WTC11 (cell line): ENCODE measurements around the gene UPK3A. TPM values are rescaled to one million over a fixed set of nuclear protein-coding genes. Genes with fewer than 3 reads are reported as not detected.

ENCODE experiments used
- ATAC-seq: fragments of 200-7000 bp; cut with Tn5 transposase; 2 replicates; pipeline ENCODE4 v1.10.0; 2021; ENCODE audit warnings: mild to moderate bottlenecking, moderate library complexity
- CTCF ChIA-PET: fragments of 300-600 bp; sonication (Branson Sonifier 250); formaldehyde crosslinking; loops from one replicate; lab custom pipeline; 2021; ENCODE audit warnings: antibody characterized with exemption; lab: Charles Lee
- POLR2A ChIA-PET: fragments of 350-600 bp; sonication (Branson Sonifier 250); formaldehyde crosslinking; loops from one replicate; lab custom pipeline; 2021; ENCODE audit warnings: antibody characterized with exemption; lab: Charles Lee
- DNase-seq: peaks from one replicate; pipeline ENCODE4 v3.0.0; 2021; ENCODE audit warnings: low spot score
- H3K27ac Mint-ChIP-seq: 2 replicates; pipeline ENCODE4 v1.8.0; 2021; ENCODE audit warnings: mixed read lengths
- H3K27me3 Mint-ChIP-seq: 2 replicates; pipeline ENCODE4 v1.8.0; 2021; ENCODE audit warnings: low read depth, mild to moderate bottlenecking, moderate library complexity, mixed read lengths
- H3K36me3 Mint-ChIP-seq: 2 replicates; pipeline ENCODE4 v1.8.0; 2021; ENCODE audit warnings: mixed read lengths
- H3K4me1 Mint-ChIP-seq: 2 replicates; pipeline ENCODE4 v1.8.0; 2022; ENCODE audit warnings: mixed read lengths
- H3K4me3 Mint-ChIP-seq: 2 replicates; pipeline ENCODE4 v1.8.0; 2021; ENCODE audit warnings: mild to moderate bottlenecking, moderate library complexity, mixed read lengths
- H3K9me3 Mint-ChIP-seq: 2 replicates; pipeline ENCODE4 v1.8.0; 2021; ENCODE audit warnings: mixed read lengths
- ATF1 ChIP-seq: sonication (generic); formaldehyde crosslinking; IDR thresholded peaks from 2 replicates; pipeline ENCODE4 v1.8.1; 2023; ENCODE audit warnings: mild to moderate bottlenecking, moderate library complexity, missing genetic modification reagents
- CREB1 ChIP-seq: sonication (generic); formaldehyde crosslinking; IDR thresholded peaks from 2 replicates; pipeline ENCODE4 v1.8.0; 2023; ENCODE audit warnings: mild to moderate bottlenecking, missing genetic modification reagents
- CREM ChIP-seq: sonication (generic); formaldehyde crosslinking; IDR thresholded peaks from 2 replicates; pipeline ENCODE4 v1.8.1; 2022; ENCODE audit warnings: mild to moderate bottlenecking, missing genetic modification reagents, moderate library complexity
- PRRX2 ChIP-seq: fragments of 250-450 bp; sonication (Bioruptor Pico); IDR thresholded peaks from 2 replicates; pipeline ENCODE4 v1.8.0; 2021; ENCODE audit warnings: mild to moderate bottlenecking
- RELA ChIP-seq: sonication (generic); formaldehyde crosslinking; IDR thresholded peaks from 2 replicates; pipeline ENCODE4 v1.8.1; 2022; ENCODE audit warnings: missing genetic modification reagents, mild to moderate bottlenecking, borderline replicate concordance
- SP1 ChIP-seq: sonication (generic); formaldehyde crosslinking; conservative IDR thresholded peaks from 2 replicates; pipeline ENCODE4 v1.8.1; 2022; ENCODE audit warnings: missing genetic modification reagents
- ZNF121 ChIP-seq: sonication (generic); formaldehyde crosslinking; IDR thresholded peaks from 2 replicates; pipeline ENCODE4 v1.8.0; 2023; ENCODE audit warnings: missing genetic modification reagents
- ZNF263 ChIP-seq: sonication (generic); formaldehyde crosslinking; IDR thresholded peaks from 2 replicates; pipeline ENCODE4 v1.8.1; 2022; ENCODE audit warnings: low read depth, mild to moderate bottlenecking, moderate library complexity, missing genetic modification reagents
- ZNF396 ChIP-seq: fragments of 250-450 bp; sonication (Bioruptor Pico); IDR thresholded peaks from 2 replicates; pipeline ENCODE4 v1.8.0; 2021; ENCODE audit warnings: mild to moderate bottlenecking, moderate library complexity, borderline replicate concordance
- ZNF423 ChIP-seq: fragments of 250-450 bp; sonication (Bioruptor Pico); IDR thresholded peaks from 2 replicates; pipeline ENCODE4 v2.1.2; 2022; ENCODE audit warnings: mild to moderate bottlenecking, moderate library complexity
- total RNA-seq: library from RNA; stranded (reverse); gene quantifications from 3 replicates; pipeline ENCODE4 v1.2.3, GENCODE V29; 2021
- TF ChIP-seq, protein P1 (sequence below): sonication (generic); formaldehyde crosslinking; IDR thresholded peaks from 2 replicates; pipeline ENCODE4 v1.8.0; 2022; ENCODE audit warnings: mild to moderate bottlenecking, missing genetic modification reagents
- TF ChIP-seq, protein P2 (sequence below): sonication (generic); formaldehyde crosslinking; IDR thresholded peaks from 2 replicates; pipeline ENCODE4 v1.8.1; 2022; ENCODE audit warnings: mild to moderate bottlenecking, missing genetic modification reagents, moderate library complexity, borderline replicate concordance
- TF ChIP-seq, protein P3 (sequence below): sonication (generic); formaldehyde crosslinking; IDR thresholded peaks from 2 replicates; pipeline ENCODE4 v1.8.0; 2023; ENCODE audit warnings: mild to moderate bottlenecking, missing genetic modification reagents
- TF ChIP-seq, protein P4 (sequence below): sonication (generic); formaldehyde crosslinking; IDR thresholded peaks from 2 replicates; pipeline ENCODE4 v1.8.0; 2022; ENCODE audit warnings: mild to moderate bottlenecking, missing genetic modification reagents
- TF ChIP-seq, protein P5 (sequence below): sonication (generic); formaldehyde crosslinking; IDR thresholded peaks from 2 replicates; pipeline ENCODE4 v1.8.1; 2022; ENCODE audit warnings: low read depth, missing genetic modification reagents, borderline replicate concordance
- TF ChIP-seq, protein P6 (sequence below): fragments of 250-450 bp; sonication (Bioruptor Pico); IDR thresholded peaks from 2 replicates; pipeline ENCODE4 v1.8.0; 2021; ENCODE audit warnings: mild to moderate bottlenecking
- TF ChIP-seq, protein P7 (sequence below): sonication (generic); formaldehyde crosslinking; IDR thresholded peaks from 2 replicates; pipeline ENCODE4 v1.8.0; 2022; ENCODE audit warnings: mild to moderate bottlenecking, missing genetic modification reagents
- TF ChIP-seq, protein P8 (sequence below): fragments of 250-450 bp; sonication (Bioruptor Pico); IDR thresholded peaks from 2 replicates; pipeline ENCODE4 v1.9.0; 2021; ENCODE audit warnings: mild to moderate bottlenecking

The UPK3A gene
- total RNA-seq, 1 experiment from 2014 or later: 0.37 TPM

DNA sequence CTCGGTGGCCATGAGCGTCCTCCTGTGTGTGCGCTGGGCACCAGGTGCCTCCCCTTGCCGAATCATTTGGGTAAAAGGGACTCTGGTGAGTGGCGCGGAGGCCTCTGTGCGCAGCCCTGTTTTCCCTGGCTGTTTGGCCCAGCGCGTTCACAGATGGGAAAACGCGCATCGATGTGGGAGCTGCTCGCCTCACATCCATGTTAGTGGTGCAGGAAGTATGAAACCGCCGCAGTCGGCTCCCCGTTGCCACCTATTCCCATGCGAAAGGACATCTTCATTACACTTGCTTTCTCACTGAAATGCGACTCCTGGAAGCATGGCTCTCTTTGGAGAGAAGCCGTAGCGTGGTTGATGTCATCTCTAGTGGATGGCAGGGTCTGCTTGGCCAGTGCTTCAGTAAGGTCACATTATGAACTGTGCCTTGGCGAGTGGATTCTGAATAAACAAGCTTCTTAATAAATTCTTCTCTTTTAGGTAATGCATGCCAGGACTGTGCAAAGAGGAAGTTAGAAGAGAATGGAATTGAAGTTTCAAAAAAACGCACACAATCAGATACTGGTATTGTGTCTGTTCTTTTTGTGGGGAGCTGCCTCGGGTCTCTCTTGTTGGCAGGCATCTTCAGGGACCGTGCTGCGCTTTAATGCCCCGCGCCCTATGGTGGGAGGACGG is 51.2 kb downstream of the UPK3A start (continued):
- TF ChIP-seq CREB1 (CRISPR knock-in tag) (no peak), ZNF423 (CRISPR knock-in tag) (no peak), ZNF263 (CRISPR knock-in tag) (no peak)

DNA sequence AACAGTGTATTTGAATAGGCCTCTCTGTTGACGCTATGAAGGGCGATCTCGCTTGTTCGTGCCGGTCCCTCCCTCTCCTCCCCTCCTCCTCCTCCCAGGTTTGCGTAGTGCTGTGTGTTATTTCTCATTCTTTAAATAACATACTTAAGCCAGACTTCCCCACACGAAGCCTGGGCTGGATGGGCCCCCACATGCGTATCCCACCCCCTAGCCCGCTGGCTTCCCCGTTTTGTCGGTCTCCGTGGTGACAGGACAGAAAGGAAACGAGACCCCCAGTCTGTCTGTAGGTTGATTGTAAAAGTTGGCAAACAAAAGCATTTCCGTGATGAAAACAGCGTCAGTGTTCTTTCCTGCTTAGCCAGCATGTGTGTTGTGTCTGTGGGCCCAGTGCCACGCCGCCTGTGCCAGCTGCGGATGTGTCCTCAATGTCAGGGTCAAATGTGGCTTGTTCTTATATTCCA is 52.3 kb downstream of the UPK3A start:
- ATAC-seq (no peak), DNase-seq (no peak)
- Mint-ChIP-seq H3K27me3 (no peaks in the 10 kb centered on the region), H3K9me3 (no peaks in the 10 kb centered on the region), H3K4me3 (no peak overlapping the region), H3K4me1 (no peaks in the 10 kb centered on the region), H3K36me3 (peaks cover 21% of the 10 kb centered on the region), H3K27ac (no peak overlapping the region; the same call in 1 of the 2 replicates)
- ChIA-PET CTCF (no interaction called here), POLR2A (no interaction called here)
- TF ChIP-seq, protein P1, sequence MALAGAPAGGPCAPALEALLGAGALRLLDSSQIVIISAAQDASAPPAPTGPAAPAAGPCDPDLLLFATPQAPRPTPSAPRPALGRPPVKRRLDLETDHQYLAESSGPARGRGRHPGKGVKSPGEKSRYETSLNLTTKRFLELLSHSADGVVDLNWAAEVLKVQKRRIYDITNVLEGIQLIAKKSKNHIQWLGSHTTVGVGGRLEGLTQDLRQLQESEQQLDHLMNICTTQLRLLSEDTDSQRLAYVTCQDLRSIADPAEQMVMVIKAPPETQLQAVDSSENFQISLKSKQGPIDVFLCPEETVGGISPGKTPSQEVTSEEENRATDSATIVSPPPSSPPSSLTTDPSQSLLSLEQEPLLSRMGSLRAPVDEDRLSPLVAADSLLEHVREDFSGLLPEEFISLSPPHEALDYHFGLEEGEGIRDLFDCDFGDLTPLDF: no peak
- no peak for TF ChIP-seq RELA (CRISPR knock-in tag)
- TF ChIP-seq, protein P2, sequence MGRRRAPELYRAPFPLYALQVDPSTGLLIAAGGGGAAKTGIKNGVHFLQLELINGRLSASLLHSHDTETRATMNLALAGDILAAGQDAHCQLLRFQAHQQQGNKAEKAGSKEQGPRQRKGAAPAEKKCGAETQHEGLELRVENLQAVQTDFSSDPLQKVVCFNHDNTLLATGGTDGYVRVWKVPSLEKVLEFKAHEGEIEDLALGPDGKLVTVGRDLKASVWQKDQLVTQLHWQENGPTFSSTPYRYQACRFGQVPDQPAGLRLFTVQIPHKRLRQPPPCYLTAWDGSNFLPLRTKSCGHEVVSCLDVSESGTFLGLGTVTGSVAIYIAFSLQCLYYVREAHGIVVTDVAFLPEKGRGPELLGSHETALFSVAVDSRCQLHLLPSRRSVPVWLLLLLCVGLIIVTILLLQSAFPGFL: no peak
- TF ChIP-seq ATF1 (CRISPR knock-in tag): no peak
- TF ChIP-seq, protein P3, sequence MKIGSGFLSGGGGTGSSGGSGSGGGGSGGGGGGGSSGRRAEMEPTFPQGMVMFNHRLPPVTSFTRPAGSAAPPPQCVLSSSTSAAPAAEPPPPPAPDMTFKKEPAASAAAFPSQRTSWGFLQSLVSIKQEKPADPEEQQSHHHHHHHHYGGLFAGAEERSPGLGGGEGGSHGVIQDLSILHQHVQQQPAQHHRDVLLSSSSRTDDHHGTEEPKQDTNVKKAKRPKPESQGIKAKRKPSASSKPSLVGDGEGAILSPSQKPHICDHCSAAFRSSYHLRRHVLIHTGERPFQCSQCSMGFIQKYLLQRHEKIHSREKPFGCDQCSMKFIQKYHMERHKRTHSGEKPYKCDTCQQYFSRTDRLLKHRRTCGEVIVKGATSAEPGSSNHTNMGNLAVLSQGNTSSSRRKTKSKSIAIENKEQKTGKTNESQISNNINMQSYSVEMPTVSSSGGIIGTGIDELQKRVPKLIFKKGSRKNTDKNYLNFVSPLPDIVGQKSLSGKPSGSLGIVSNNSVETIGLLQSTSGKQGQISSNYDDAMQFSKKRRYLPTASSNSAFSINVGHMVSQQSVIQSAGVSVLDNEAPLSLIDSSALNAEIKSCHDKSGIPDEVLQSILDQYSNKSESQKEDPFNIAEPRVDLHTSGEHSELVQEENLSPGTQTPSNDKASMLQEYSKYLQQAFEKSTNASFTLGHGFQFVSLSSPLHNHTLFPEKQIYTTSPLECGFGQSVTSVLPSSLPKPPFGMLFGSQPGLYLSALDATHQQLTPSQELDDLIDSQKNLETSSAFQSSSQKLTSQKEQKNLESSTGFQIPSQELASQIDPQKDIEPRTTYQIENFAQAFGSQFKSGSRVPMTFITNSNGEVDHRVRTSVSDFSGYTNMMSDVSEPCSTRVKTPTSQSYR (CRISPR knock-in tag): no peak
- TF ChIP-seq SP1: no peak
- TF ChIP-seq CREB1 (CRISPR knock-in tag): no peak
- TF ChIP-seq PRRX2 (CRISPR knock-in tag): no peak
- no peak for TF ChIP-seq ZNF121
- TF ChIP-seq ZNF396 (CRISPR knock-in tag): no peak
- TF ChIP-seq, protein P4, sequence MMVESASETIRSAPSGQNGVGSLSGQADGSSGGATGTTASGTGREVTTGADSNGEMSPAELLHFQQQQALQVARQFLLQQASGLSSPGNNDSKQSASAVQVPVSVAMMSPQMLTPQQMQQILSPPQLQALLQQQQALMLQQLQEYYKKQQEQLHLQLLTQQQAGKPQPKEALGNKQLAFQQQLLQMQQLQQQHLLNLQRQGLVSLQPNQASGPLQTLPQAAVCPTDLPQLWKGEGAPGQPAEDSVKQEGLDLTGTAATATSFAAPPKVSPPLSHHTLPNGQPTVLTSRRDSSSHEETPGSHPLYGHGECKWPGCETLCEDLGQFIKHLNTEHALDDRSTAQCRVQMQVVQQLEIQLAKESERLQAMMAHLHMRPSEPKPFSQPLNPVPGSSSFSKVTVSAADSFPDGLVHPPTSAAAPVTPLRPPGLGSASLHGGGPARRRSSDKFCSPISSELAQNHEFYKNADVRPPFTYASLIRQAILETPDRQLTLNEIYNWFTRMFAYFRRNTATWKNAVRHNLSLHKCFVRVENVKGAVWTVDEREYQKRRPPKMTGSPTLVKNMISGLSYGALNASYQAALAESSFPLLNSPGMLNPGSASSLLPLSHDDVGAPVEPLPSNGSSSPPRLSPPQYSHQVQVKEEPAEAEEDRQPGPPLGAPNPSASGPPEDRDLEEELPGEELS (CRISPR knock-in tag): no peak
- TF ChIP-seq, protein P5, sequence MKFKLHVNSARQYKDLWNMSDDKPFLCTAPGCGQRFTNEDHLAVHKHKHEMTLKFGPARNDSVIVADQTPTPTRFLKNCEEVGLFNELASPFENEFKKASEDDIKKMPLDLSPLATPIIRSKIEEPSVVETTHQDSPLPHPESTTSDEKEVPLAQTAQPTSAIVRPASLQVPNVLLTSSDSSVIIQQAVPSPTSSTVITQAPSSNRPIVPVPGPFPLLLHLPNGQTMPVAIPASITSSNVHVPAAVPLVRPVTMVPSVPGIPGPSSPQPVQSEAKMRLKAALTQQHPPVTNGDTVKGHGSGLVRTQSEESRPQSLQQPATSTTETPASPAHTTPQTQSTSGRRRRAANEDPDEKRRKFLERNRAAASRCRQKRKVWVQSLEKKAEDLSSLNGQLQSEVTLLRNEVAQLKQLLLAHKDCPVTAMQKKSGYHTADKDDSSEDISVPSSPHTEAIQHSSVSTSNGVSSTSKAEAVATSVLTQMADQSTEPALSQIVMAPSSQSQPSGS (CRISPR knock-in tag): no peak
- no peak for TF ChIP-seq CREM (CRISPR knock-in tag)
- TF ChIP-seq, protein P6, sequence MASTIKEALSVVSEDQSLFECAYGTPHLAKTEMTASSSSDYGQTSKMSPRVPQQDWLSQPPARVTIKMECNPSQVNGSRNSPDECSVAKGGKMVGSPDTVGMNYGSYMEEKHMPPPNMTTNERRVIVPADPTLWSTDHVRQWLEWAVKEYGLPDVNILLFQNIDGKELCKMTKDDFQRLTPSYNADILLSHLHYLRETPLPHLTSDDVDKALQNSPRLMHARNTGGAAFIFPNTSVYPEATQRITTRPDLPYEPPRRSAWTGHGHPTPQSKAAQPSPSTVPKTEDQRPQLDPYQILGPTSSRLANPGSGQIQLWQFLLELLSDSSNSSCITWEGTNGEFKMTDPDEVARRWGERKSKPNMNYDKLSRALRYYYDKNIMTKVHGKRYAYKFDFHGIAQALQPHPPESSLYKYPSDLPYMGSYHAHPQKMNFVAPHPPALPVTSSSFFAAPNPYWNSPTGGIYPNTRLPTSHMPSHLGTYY: no peak
- TF ChIP-seq, protein P7, sequence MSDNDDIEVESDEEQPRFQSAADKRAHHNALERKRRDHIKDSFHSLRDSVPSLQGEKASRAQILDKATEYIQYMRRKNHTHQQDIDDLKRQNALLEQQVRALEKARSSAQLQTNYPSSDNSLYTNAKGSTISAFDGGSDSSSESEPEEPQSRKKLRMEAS (CRISPR knock-in tag): no peak
- TF ChIP-seq, protein P8, sequence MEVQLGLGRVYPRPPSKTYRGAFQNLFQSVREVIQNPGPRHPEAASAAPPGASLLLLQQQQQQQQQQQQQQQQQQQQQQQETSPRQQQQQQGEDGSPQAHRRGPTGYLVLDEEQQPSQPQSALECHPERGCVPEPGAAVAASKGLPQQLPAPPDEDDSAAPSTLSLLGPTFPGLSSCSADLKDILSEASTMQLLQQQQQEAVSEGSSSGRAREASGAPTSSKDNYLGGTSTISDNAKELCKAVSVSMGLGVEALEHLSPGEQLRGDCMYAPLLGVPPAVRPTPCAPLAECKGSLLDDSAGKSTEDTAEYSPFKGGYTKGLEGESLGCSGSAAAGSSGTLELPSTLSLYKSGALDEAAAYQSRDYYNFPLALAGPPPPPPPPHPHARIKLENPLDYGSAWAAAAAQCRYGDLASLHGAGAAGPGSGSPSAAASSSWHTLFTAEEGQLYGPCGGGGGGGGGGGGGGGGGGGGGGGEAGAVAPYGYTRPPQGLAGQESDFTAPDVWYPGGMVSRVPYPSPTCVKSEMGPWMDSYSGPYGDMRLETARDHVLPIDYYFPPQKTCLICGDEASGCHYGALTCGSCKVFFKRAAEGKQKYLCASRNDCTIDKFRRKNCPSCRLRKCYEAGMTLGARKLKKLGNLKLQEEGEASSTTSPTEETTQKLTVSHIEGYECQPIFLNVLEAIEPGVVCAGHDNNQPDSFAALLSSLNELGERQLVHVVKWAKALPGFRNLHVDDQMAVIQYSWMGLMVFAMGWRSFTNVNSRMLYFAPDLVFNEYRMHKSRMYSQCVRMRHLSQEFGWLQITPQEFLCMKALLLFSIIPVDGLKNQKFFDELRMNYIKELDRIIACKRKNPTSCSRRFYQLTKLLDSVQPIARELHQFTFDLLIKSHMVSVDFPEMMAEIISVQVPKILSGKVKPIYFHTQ (CRISPR knock-in tag): no peak
